SW480 (cell line): ENCODE measurements around the gene SPNS2.
A peak's percentile ranks its signal among the peaks of the same experiment; 100 is the strongest.
"Not testable (repeated sequence)": the region's sequence is repeated elsewhere in the genome, so short reads cannot be mapped to it uniquely, and the experiment has no call there.

Experiments
- DNase-seq: peaks from one replicate; pipeline ENCODE4 v3.0.0-alpha.2; 2016; ENCODE audit warnings: low spot score

SPNS2 gene

GRCh38 chr17:4572131-4572530, 73.5 kb downstream of the SPNS2 start:
- DNase-seq: no peak

GRCh38 chr17:4573115-4573514, 74.4 kb downstream of the SPNS2 start:
- no peak for DNase-seq

GRCh38 chr17:4573669-4574068, 75.0 kb downstream of the SPNS2 start:
- DNase-seq: peak; percentile 28

GRCh38 chr17:4574448-4575045, 75.9 kb downstream of the SPNS2 start:
- no peak for DNase-seq

- no peak for DNase-seq
These were observed 77.5 kb downstream of the SPNS2 start for GRCh38 chr17:4576161-4576558.

GRCh38 chr17:4576729-4577322, 78.1 kb downstream of the SPNS2 start:
- DNase-seq: no peak

- no peak for DNase-seq
These were observed 78.8 kb downstream of the SPNS2 start for GRCh38 chr17:4577386-4577993.

GRCh38 chr17:4578349-4578748, 79.7 kb downstream of the SPNS2 start:
- DNase-seq: not testable (repeated sequence)

- no peak for DNase-seq
These were observed 81.0 kb downstream of the SPNS2 start for GRCh38 chr17:4579678-4580077.

GRCh38 chr17:4580291-4580690, 81.6 kb downstream of the SPNS2 start:
- no peak for DNase-seq

- no peak for DNase-seq
These were observed 83.4 kb downstream of the SPNS2 start for GRCh38 chr17:4582101-4582501.

GRCh38 chr17:4582691-4583090, 84.0 kb downstream of the SPNS2 start:
- DNase-seq: no peak

GRCh38 chr17:4583206-4583605, 84.5 kb downstream of the SPNS2 start:
- DNase-seq: no peak

- DNase-seq: peak; percentile 72
These were observed 85.1 kb downstream of the SPNS2 start for GRCh38 chr17:4583782-4584100.

GRCh38 chr17:4584101-4584916, 85.6 kb downstream of the SPNS2 start, which contains the start of gene SMTNL2:
Gene SMTNL2 (plus strand): TSS chr17:4584529. CDS start chr17:4584606, 77 bp downstream.
- no peak for DNase-seq

GRCh38 chr17:4584917-4585637, 86.4 kb downstream of the SPNS2 start:
- DNase-seq: no peak

- no peak for DNase-seq
These were observed 86.9 kb downstream of the SPNS2 start for GRCh38 chr17:4585638-4585994.

- no peak for DNase-seq
These were observed 87.4 kb downstream of the SPNS2 start for GRCh38 chr17:4586043-4586442.

GRCh38 chr17:4587195-4587594, 88.5 kb downstream of the SPNS2 start:
- DNase-seq: no peak

GRCh38 chr17:4587803-4588202, 89.1 kb downstream of the SPNS2 start:
- DNase-seq: no peak

- DNase-seq: no peak
These were observed 89.7 kb downstream of the SPNS2 start for GRCh38 chr17:4588391-4588790.
